Measurements from ENCODE around the gene IP6K1. TPM values are rescaled to one million over a fixed set of nuclear protein-coding genes. Genes with fewer than 3 reads are reported as not detected.
"Not testable (repeated sequence)": the region's sequence is repeated elsewhere in the genome, so short reads cannot be mapped to it uniquely, and the experiment has no call there.

The IP6K1 gene
- total and polyA plus RNA-seq, 11 donors, result 8.9 to 36.6 (median 20.4) TPM

GRCh38 chr3:49690856-49691255, 95.5 kb downstream of the IP6K1 start:
- H3K27me3 ChIP-seq; intact Hi-C loops (cut with DNase I); H3K27ac ChIP-seq; ATAC-seq; DNase-seq; H3K36me3 ChIP-seq; H3K9me3 ChIP-seq: not testable (repeated sequence)
- 87 to 100% (median 92%) methylated on average over 1 to 3 of the region's 3 CpGs for WGBS, 4 donors
- H3K4me3 ChIP-seq, result peak overlapping the region in 5 of 12 donors; percentile 86 to 100 (median 97)
- peaks cover 5 to 65% (median 25%) of the 10 kb centered on the region in 12 donors for H3K4me1 ChIP-seq

- peaks cover 5 to 61% (median 25%) of the 10 kb centered on the region in 12 donors for H3K4me1 ChIP-seq
- ATAC-seq; H3K27me3 ChIP-seq; H3K9me3 ChIP-seq; DNase-seq; H3K36me3 ChIP-seq; intact Hi-C loops (cut with DNase I): not testable (repeated sequence)
- WGBS, 4 donors, result 8 to 11% (median 9%) methylated on average over 15 to 16 of the region's 16 CpGs
- peak overlapping the region in 11 of 12 donors; percentile 50 to 92 (median 83) for H3K27ac ChIP-seq
- peak overlapping the region; percentile 73 to 100 (median 97) for H3K4me3 ChIP-seq
These were observed 96.3 kb downstream of the IP6K1 start for GRCh38 chr3:49689908-49690624.

- WGBS, 4 donors, result 0 to 3% (median 2%) methylated on average over 26 to 66 of the region's 66 CpGs
- H3K27ac ChIP-seq, result peak within 1 kb of the TSS; percentile 50 to 92 (median 83)
- peaks cover 0 to 7% (median 1%) of the 10 kb centered on the region in 9 donors for H3K36me3 ChIP-seq
- no peaks in the 10 kb centered on the region for H3K27me3 ChIP-seq
- DNase-seq, result peak; percentile 93 to 96 (median 95)
- H3K4me3 ChIP-seq, result peak within 1 kb of the TSS; percentile 73 to 100 (median 97)
- intact Hi-C loops (cut with DNase I), result no loop called here
- H3K4me1 ChIP-seq, result peaks cover 5 to 53% (median 25%) of the 10 kb centered on the region in 12 donors
- peak in 1 of 2 donors; percentile 72 for TF ChIP-seq POLR2A (IDR thresholded peaks at IDR 0.05)
- peak in 11 of 12 donors; percentile 12 to 58 (median 42) for TF ChIP-seq CTCF (IDR thresholded peaks at IDR 0.05)
- ATAC-seq, result peak; percentile 46 to 85 (median 78)
- no peaks in the 10 kb centered on the region for H3K9me3 ChIP-seq
These were observed 97.1 kb downstream of the IP6K1 start, which contains the start of the genes MST1 and RNF123 for GRCh38 chr3:49689046-49689907. TSS of gene MST1 (minus strand) at chr3:49689474. CDS start at chr3:49688691, 783 bp downstream. TSS of gene RNF123 (plus strand) at chr3:49689557. CDS start at chr3:49691166, 1,609 bp downstream.

- H3K4me1 ChIP-seq, result peaks cover 5 to 52% (median 25%) of the 10 kb centered on the region in 12 donors
- H3K9me3 ChIP-seq; H3K27me3 ChIP-seq; intact Hi-C loops (cut with DNase I); DNase-seq: not testable (repeated sequence)
- peak in 1 of 4 donors; percentile 1 for ATAC-seq
- peak overlapping the region; percentile 50 to 92 (median 83) for H3K27ac ChIP-seq
- 30 to 73% (median 68%) methylated on average over 2 to 7 of the region's 7 CpGs for WGBS, 4 donors
- H3K36me3 ChIP-seq, result peaks cover 0 to 15% (median 7%) of the 10 kb centered on the region in 9 donors
- peak overlapping the region; percentile 73 to 100 (median 97) for H3K4me3 ChIP-seq
These were observed 97.8 kb downstream of the IP6K1 start for GRCh38 chr3:49688338-49689045.

GRCh38 chr3:49687424-49687795, 98.9 kb downstream of the IP6K1 start:
- Histone ChIP-seq H3K4me1 (peaks cover 5 to 52% (median 25%) of the 10 kb centered on the region in 12 donors), H3K36me3 (peaks cover 0 to 25% (median 17%) of the 10 kb centered on the region in 9 donors)
- ATAC-seq; H3K9me3 ChIP-seq; H3K27ac ChIP-seq; H3K4me3 ChIP-seq; DNase-seq; intact Hi-C loops (cut with DNase I); H3K27me3 ChIP-seq: not testable (repeated sequence)
- 82 to 92% (median 89%) methylated on average over 7 to 12 of the region's 12 CpGs for WGBS, 4 donors

GRCh38 chr3:49686769-49687423, 99.4 kb downstream of the IP6K1 start:
- intact Hi-C loops (cut with DNase I); H3K27ac ChIP-seq: not testable (repeated sequence)

GRCh38 chr3:49686346-49686745, 100.0 kb downstream of the IP6K1 start:
- intact Hi-C loops (cut with DNase I); H3K27me3 ChIP-seq; H3K27ac ChIP-seq; H3K9me3 ChIP-seq; DNase-seq: not testable (repeated sequence)
- WGBS, 4 donors, result 1 to 5% (median 3%) methylated on average over 13 to 25 of the region's 29 CpGs; no CpG with 5 or more reads in 1 of the 4 donors
- H3K4me1 ChIP-seq, result peaks cover 5 to 45% (median 24%) of the 10 kb centered on the region in 12 donors
- ATAC-seq, result peak in 3 of 4 donors; percentile 0 to 3 (median 2)
- H3K4me3 ChIP-seq, result peak overlapping the region in 10 of 12 donors; percentile 8 to 46 (median 31)
- peaks cover 0 to 34% (median 27%) of the 10 kb centered on the region in 9 donors for H3K36me3 ChIP-seq

More at GRCh38 chr3:49686769-49687423, 99.4 kb downstream of the IP6K1 start:
- Histone ChIP-seq H3K4me1 (peaks cover 5 to 51% (median 25%) of the 10 kb centered on the region in 12 donors), H3K36me3 (peaks cover 0 to 31% (median 21%) of the 10 kb centered on the region in 9 donors), H3K4me3 (peak overlapping the region in 10 of 12 donors; percentile 8 to 46 (median 31))
- not testable (repeated sequence) for H3K9me3 ChIP-seq, H3K27me3 ChIP-seq
- peak; percentile 50 to 76 (median 61) for DNase-seq
- 12 to 21% (median 12%) methylated on average over 30 to 44 of the region's 44 CpGs for WGBS, 4 donors
- peak in 3 of 4 donors; percentile 37 to 50 (median 43) for ATAC-seq

- H3K9me3 ChIP-seq; H3K4me3 ChIP-seq; intact Hi-C loops (cut with DNase I); ATAC-seq; DNase-seq; H3K27ac ChIP-seq; H3K27me3 ChIP-seq: not testable (repeated sequence)
- 25 to 36% (median 27%) methylated on average over 10 to 35 of the region's 36 CpGs; no CpG with 5 or more reads in 1 of the 4 donors for WGBS, 4 donors
- Histone ChIP-seq H3K36me3 (peaks cover 0 to 38% (median 32%) of the 10 kb centered on the region in 9 donors), H3K4me1 (peaks cover 5 to 40% (median 20%) of the 10 kb centered on the region in 12 donors)
These were observed 100.5 kb downstream of the IP6K1 start for GRCh38 chr3:49685846-49686245.
